RWPE2 (cell line): ENCODE results near the gene ADAM23.

ENCODE experiments used
- ATAC-seq: fragments of 200-7000 bp; cut with Tn5 transposase; 3 replicates; pipeline ENCODE4 v1.9.1; 2021; ENCODE audit warnings: low read depth
- DNase-seq: peaks from one replicate; pipeline ENCODE4 v3.0.0-alpha.2; 2020; ENCODE audit warnings: low spot score
- H3K27ac ChIP-seq: fragments of 450-650 bp; 2 replicates; pipeline ENCODE4 v1.5.1; 2017; ENCODE audit warnings: mild to moderate bottlenecking; ENCODE audit not compliant: poor library complexity, severe bottlenecking
- H3K27me3 ChIP-seq: fragments of 250-450 bp; sonication (Bioruptor Pico); 2 replicates; pipeline ENCODE4 v1.5.1; 2021; ENCODE audit warnings: mild to moderate bottlenecking, moderate library complexity; ENCODE audit not compliant: insufficient read depth, poor library complexity, severe bottlenecking
- H3K36me3 ChIP-seq: fragments of 250-450 bp; sonication (Bioruptor Pico); 2 replicates; pipeline ENCODE4 v1.5.1; 2020; ENCODE audit warnings: low read depth, mild to moderate bottlenecking, moderate library complexity
- H3K4me1 ChIP-seq: fragments of 250-450 bp; sonication (Bioruptor Pico); 2 replicates; pipeline ENCODE4 v1.5.1; 2021; ENCODE audit warnings: mild to moderate bottlenecking, moderate library complexity; ENCODE audit not compliant: insufficient read depth, poor library complexity, severe bottlenecking
- H3K4me3 ChIP-seq: fragments of 250-450 bp; sonication (Bioruptor Pico); 2 replicates; pipeline ENCODE4 v1.5.1; 2021; ENCODE audit warnings: mild to moderate bottlenecking, moderate library complexity; ENCODE audit not compliant: severe bottlenecking
- H3K9me3 ChIP-seq: fragments of 250-450 bp; sonication (Bioruptor Pico); 2 replicates; pipeline ENCODE4 v1.5.1; 2021; ENCODE audit warnings: mild to moderate bottlenecking, moderate library complexity; ENCODE audit not compliant: severe bottlenecking
- CTCF ChIP-seq: fragments of 450-650 bp; IDR thresholded peaks from one replicate; pipeline ENCODE4 v1.5.1; 2017; ENCODE audit warnings: mild to moderate bottlenecking, moderate library complexity; ENCODE audit not compliant: poor library complexity, severe bottlenecking

ADAM23 gene

DNA sequence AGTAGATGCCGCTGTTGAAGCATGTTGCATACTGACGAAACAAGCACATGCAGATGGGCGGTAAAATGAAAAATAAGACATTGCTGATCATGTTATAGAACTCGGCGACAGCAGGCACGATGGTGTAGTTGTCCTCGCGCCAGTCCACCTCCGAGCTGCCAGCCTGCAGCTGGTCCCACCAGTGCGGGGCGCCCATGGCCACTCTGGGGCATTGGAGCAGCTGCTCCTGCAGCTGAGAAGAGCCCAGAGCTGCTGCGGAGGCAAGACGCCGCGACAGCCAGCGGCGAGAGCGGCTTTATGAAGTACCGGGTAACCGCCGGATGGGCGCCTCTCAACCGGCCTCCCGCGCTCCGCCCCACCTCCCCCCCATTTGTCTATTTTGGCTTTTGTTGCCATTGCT is 32.6 kb upstream of the ADAM23 start:
- Histone ChIP-seq H3K4me1 (no peaks in the 10 kb centered on the region), H3K27me3 (no peaks in the 10 kb centered on the region), H3K9me3 (no peaks in the 10 kb centered on the region), H3K27ac (no peak overlapping the region), H3K4me3 (no peak overlapping the region), H3K36me3 (no peaks in the 10 kb centered on the region)
- ATAC-seq = no peak
- no peak for TF ChIP-seq CTCF
- no peak for DNase-seq

GRCh38 chr2:206415618-206416243 is 27.6 kb upstream of the ADAM23 start:
- Histone ChIP-seq H3K36me3 (no peaks in the 10 kb centered on the region), H3K27me3 (no peaks in the 10 kb centered on the region), H3K9me3 (no peaks in the 10 kb centered on the region), H3K27ac (no peak overlapping the region), H3K4me3 (no peak overlapping the region), H3K4me1 (no peaks in the 10 kb centered on the region)
- no peak for DNase-seq
- no peak for TF ChIP-seq CTCF
- ATAC-seq = no peak

GRCh38 chr2:206418968-206419367 is 24.4 kb upstream of the ADAM23 start:
- DNase-seq = no peak
- no peak for ATAC-seq

GRCh38 chr2:206420721-206421120 is 22.6 kb upstream of the ADAM23 start:
- no peaks in the 10 kb centered on the region for H3K27me3 ChIP-seq
- TF ChIP-seq CTCF = no peak
- H3K36me3 ChIP-seq = no peaks in the 10 kb centered on the region
- no peak overlapping the region for H3K27ac ChIP-seq
- no peaks in the 10 kb centered on the region for H3K9me3 ChIP-seq
- no peak for DNase-seq
- no peak overlapping the region for H3K4me3 ChIP-seq
- no peak for ATAC-seq
- H3K4me1 ChIP-seq = no peaks in the 10 kb centered on the region

More at GRCh38 chr2:206418968-206419367, 24.4 kb upstream of the ADAM23 start:
- H3K27ac ChIP-seq = no peak overlapping the region
- TF ChIP-seq CTCF = no peak
- no peaks in the 10 kb centered on the region for H3K27me3 ChIP-seq
- H3K9me3 ChIP-seq = no peaks in the 10 kb centered on the region
- H3K4me3 ChIP-seq = no peak overlapping the region
- H3K4me1 ChIP-seq = no peaks in the 10 kb centered on the region
- H3K36me3 ChIP-seq = no peaks in the 10 kb centered on the region

DNA sequence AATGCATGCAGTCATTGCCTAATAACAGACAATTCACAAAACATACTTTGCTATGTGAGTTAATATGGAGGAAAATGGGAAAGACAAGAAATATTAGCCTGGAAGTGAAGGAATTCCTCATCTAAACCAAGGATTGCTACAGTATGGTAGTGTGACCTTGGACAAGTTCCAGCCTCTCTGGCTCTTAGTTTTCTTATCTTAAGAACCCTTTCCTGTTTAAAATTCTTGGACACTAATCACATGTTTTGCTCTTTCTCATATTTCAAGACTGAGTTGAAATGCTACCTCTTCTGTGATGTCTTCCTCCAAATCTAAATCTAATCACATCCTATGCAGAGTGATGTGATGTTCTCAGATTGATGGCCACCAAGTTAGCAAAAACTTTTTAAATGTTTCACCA is 20.8 kb upstream of the ADAM23 start:
- H3K27me3 ChIP-seq = no peaks in the 10 kb centered on the region
- no peak for ATAC-seq
- H3K36me3 ChIP-seq = no peaks in the 10 kb centered on the region
- H3K27ac ChIP-seq = no peak overlapping the region
- TF ChIP-seq CTCF = no peak
- no peaks in the 10 kb centered on the region for H3K9me3 ChIP-seq
- no peaks in the 10 kb centered on the region for H3K4me1 ChIP-seq
- no peak for DNase-seq
- no peak overlapping the region for H3K4me3 ChIP-seq
